ENCODE data around the gene EPS15. TPM values are rescaled to one million over a fixed set of nuclear protein-coding genes. Genes with fewer than 3 reads are reported as not detected.
A peak's percentile ranks its signal among the peaks of the same experiment; 100 is the strongest.

Gene EPS15
- total and polyA plus RNA-seq, 2 of the 13 experiments (the other 11 are each of a cell fraction or from before 2014, with no cell fraction given): 14.3 to 19.3 TPM

GRCh38 chr1:51344602-51345299 lies 174.3 kb downstream of the EPS15 start:
- H3K79me2 ChIP-seq (ENCODE audit: insufficient read depth, low read length): no peaks in the 10 kb centered on the region
- peaks cover 13% of the 10 kb centered on the region for H3K4me1 ChIP-seq (ENCODE audit: insufficient read depth, low read length)
- no peak for FAIRE-seq
- peak overlapping the region; percentile 88 for H3K4me2 ChIP-seq (ENCODE audit: low read depth, low read length)
- ATAC-seq: peak; percentile 88
- H3K4me3 ChIP-seq (replicated peaks in 1 of 3; ENCODE audit: insufficient read depth in 1 of 3, low read depth in 2 of 3, low read length in 3 of 3): peak overlapping the region; percentile 38 to 77 (median 51); a peak in 5 of 6 replicates
- H3K36me3 ChIP-seq (replicated peaks in 1 of 2; ENCODE audit: control insufficient read depth in 1 of 2, insufficient read depth in 2 of 2, low read length in 2 of 2): no peaks in the 10 kb centered on the region
- H3K9ac ChIP-seq (ENCODE audit: insufficient read depth, low read depth, low read length): peak overlapping the region; percentile 27; the same call in 1 of the 2 replicates
- H4K20me1 ChIP-seq (ENCODE audit: insufficient read depth, low read length): no peaks in the 10 kb centered on the region
- BruUV-seq (replicated peaks): no TSS peak
- no peak for DNase-seq (ENCODE audit: low spot score)
- H3K9me3 ChIP-seq (ENCODE audit: low read length): no peaks in the 10 kb centered on the region
- H3K27ac ChIP-seq (ENCODE audit: extremely low read length, insufficient read depth, low read length): no peak overlapping the region
- H2AFZ ChIP-seq (ENCODE audit: low read length): no peak overlapping the region
- peaks cover 5 to 34% of the 10 kb centered on the region in 2 experiments; a peak in 4 of 5 replicates for H3K27me3 ChIP-seq (ENCODE audit: control insufficient read depth in 1 of 2, insufficient read depth in 2 of 2, low read length in 2 of 2)
- in situ Hi-C loops (cut with HindIII; ENCODE audit: extremely low pct_ligation_motif_present, low pct_unique_long_range_greater_than_20kb): no loop called here
- CTCF ChIA-PET (ENCODE audit: low intra/inter-chr PET ratio, low total read pairs): no interaction called here
- 48% methylated on average over 5 of the region's 60 CpGs for WGBS (ENCODE audit: low lambda C conversion rate)
- intact Hi-C loops (cut with micrococcal nuclease; ENCODE audit: unreplicated experiment): no loop called here
- POLR2A ChIA-PET: no interaction called here
- no peak for TF ChIP-seq NR2C2 (CRISPR knock-in tag; IDR thresholded peaks at IDR 0.05; ENCODE audit: borderline replicate concordance)
- TF ChIP-seq ZZZ3 (CRISPR knock-in tag; IDR thresholded peaks at IDR 0.05; ENCODE audit: borderline replicate concordance): no peak
- no peak for TF ChIP-seq ZNF24 (IDR thresholded peaks at IDR 0.05)
- 0 out of 2 replicates have a peak, but pooled peaks have one; percentile 50 for TF ChIP-seq EZH2 (conservative IDR thresholded peaks at IDR 0.05; ENCODE audit: low read depth, low read length)
- TF ChIP-seq RARG (CRISPR knock-in tag; IDR thresholded peaks at IDR 0.05; ENCODE audit: low read depth): no peak
- no peak for TF ChIP-seq ZSCAN20 (CRISPR knock-in tag; IDR thresholded peaks at IDR 0.05; ENCODE audit: borderline replicate concordance)
- no peak for TF ChIP-seq HDAC1 (CRISPR knock-in tag; IDR thresholded peaks at IDR 0.05)
- no peak for TF ChIP-seq ZNF34 (CRISPR knock-in tag; IDR thresholded peaks at IDR 0.05; ENCODE audit: borderline replicate concordance)
- TF ChIP-seq ZNF225 (CRISPR knock-in tag; IDR thresholded peaks at IDR 0.05): 0 out of 2 replicates have a peak, but pooled peaks have one; percentile 25
- 0 out of 2 replicates have a peak, but pooled peaks have one; percentile 11 for TF ChIP-seq ESRRA (CRISPR knock-in tag; IDR thresholded peaks at IDR 0.05; ENCODE audit: low read depth)
- 0 out of 2 replicates have a peak, but pooled peaks have one; percentile 36 for TF ChIP-seq ZNF550 (CRISPR knock-in tag; IDR thresholded peaks at IDR 0.05; ENCODE audit: borderline replicate concordance)
- no peak for TF ChIP-seq SMAD1 (CRISPR knock-in tag; IDR thresholded peaks at IDR 0.05; ENCODE audit: borderline replicate concordance, low read depth)
- TF ChIP-seq KLF13 (CRISPR knock-in tag; IDR thresholded peaks at IDR 0.05): no peak
- TF ChIP-seq FOXK1 (CRISPR knock-in tag; IDR thresholded peaks at IDR 0.05; ENCODE audit: borderline replicate concordance, low read depth): no peak
- TF ChIP-seq MTF2 (CRISPR knock-in tag; IDR thresholded peaks at IDR 0.05; ENCODE audit: borderline replicate concordance): 0 out of 2 replicates have a peak, but pooled peaks have one; percentile 64
- no peak for TF ChIP-seq ELK4 (CRISPR knock-in tag; IDR thresholded peaks at IDR 0.05; ENCODE audit: borderline replicate concordance)
- TF ChIP-seq DZIP1 (CRISPR knock-in tag; IDR thresholded peaks at IDR 0.05): no peak
- no peak for TF ChIP-seq ZNF10 (CRISPR knock-in tag; IDR thresholded peaks at IDR 0.05; ENCODE audit: borderline replicate concordance, low read depth)
- TF ChIP-seq TFDP2 (CRISPR knock-in tag; IDR thresholded peaks at IDR 0.05): no peak
